Measurements from ENCODE around the gene MOB1A. TPM values are rescaled to one million over a fixed set of nuclear protein-coding genes. Genes with fewer than 3 reads are reported as not detected.
A peak's percentile ranks its signal among the peaks of the same experiment; 100 is the strongest.

MOB1A gene
- total RNA-seq = 100 to 1,000 TPM; 115 to 185 (median 133) TPM

- Histone ChIP-seq H3K27me3 (no peaks in the 10 kb centered on the region), H3K27ac (peak within 1 kb of the TSS; percentile 86 to 98 (median 90)), H3K36me3 (no peaks in the 10 kb centered on the region), H3K4me3 (peak within 1 kb of the TSS; percentile 78 to 83), H3K9me3 (no peaks in the 10 kb centered on the region), H3K4me1 (peaks cover 0 to 46% (median 14%) of the 10 kb centered on the region in 3 donors)
- WGBS, 2 donors (ENCODE audit: low coverage in 1 of 2) = 0 to 1% methylated on average over 21 to 32 of the region's 84 CpGs
- ATAC-seq = peak; percentile 98
- TF ChIP-seq CTCF (IDR thresholded peaks at IDR 0.05) (no peak), POLR2AphosphoS5 (IDR thresholded peaks at IDR 0.05) (peak; percentile 88), POLR2A (IDR thresholded peaks at IDR 0.05) (peak; percentile 84 to 89), EP300 (IDR thresholded peaks at IDR 0.05) (no peak)
Observed at GRCh38 chr2:74178211-74179062, at the start of gene MOB1A. TSS of gene MOB1A (minus strand) at chr2:74178879. CDS start at chr2:74178674, 205 bp downstream.

GRCh38 chr2:74227646-74228045 is 49.0 kb upstream of the MOB1A start:
- no peak for ATAC-seq
- H3K36me3 ChIP-seq = peaks cover 0 to 16% of the 10 kb centered on the region in 2 donors

DNA sequence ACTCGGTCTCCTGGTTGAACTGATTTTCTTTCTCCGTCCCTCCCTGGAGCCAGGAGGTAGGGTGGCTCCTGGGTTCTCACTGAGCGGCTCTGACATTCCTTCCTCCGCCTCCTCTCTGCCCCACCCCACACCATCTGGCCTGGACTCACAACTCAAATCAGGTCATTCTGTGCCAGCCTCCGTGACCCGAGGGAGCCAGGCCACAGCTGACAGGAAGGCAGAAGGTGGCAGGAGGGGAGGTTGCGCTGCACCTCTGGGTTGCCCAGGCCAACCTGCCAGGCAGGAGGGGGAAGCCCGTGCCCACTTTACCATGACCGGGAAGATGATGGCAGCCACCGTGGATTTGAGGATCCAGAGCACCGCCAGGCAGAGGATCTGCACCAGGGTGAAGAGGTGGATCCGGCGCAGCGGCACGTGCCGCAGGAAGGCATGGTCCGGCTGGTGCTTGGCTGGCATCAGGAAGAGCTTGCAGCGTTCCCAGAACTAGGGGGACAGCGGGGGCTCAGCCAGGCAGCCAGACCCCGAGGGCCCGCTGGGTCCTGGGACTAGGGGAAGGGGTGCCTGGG is 48.1 kb upstream of the MOB1A start:
- Histone ChIP-seq H3K27me3 (no peaks in the 10 kb centered on the region), H3K27ac (no peak overlapping the region), H3K36me3 (peaks cover 0 to 23% of the 10 kb centered on the region in 2 donors), H3K4me1 (peaks cover 0 to 18% (median 0%) of the 10 kb centered on the region in 3 donors), H3K4me3 (no peak overlapping the region), H3K9me3 (no peaks in the 10 kb centered on the region)
- no peak for ATAC-seq
- TF ChIP-seq POLR2AphosphoS5 (IDR thresholded peaks at IDR 0.05) (no peak), EP300 (IDR thresholded peaks at IDR 0.05) (no peak), POLR2A (IDR thresholded peaks at IDR 0.05) (no peak)
- WGBS, 2 donors (ENCODE audit: low coverage in 1 of 2) = 63 to 69% methylated on average over 4 to 9 of the region's 21 CpGs

More at GRCh38 chr2:74227646-74228045, 49.0 kb upstream of the MOB1A start:
- Histone ChIP-seq H3K9me3 (no peaks in the 10 kb centered on the region), H3K27ac (no peak overlapping the region), H3K4me1 (peaks cover 0 to 18% (median 0%) of the 10 kb centered on the region in 3 donors), H3K4me3 (no peak overlapping the region), H3K27me3 (no peaks in the 10 kb centered on the region)
- WGBS, 2 donors (ENCODE audit: low coverage in 1 of 2) = 100% methylated on average over 4 of the region's 5 CpGs; no CpG with 5 or more reads in 1 of the 2 donors
- TF ChIP-seq POLR2A (IDR thresholded peaks at IDR 0.05) = no peak
- no peak for TF ChIP-seq CTCF (IDR thresholded peaks at IDR 0.05)
- TF ChIP-seq EP300 (IDR thresholded peaks at IDR 0.05) = no peak
- no peak for TF ChIP-seq POLR2AphosphoS5 (IDR thresholded peaks at IDR 0.05)

- H3K36me3 ChIP-seq = peaks cover 0 to 22% of the 10 kb centered on the region in 2 donors
- no peak overlapping the region for H3K4me3 ChIP-seq
- 61 to 74% methylated on average over 3 to 4 of the region's 4 CpGs for WGBS, 2 donors (ENCODE audit: low coverage in 1 of 2)
- no peak overlapping the region for H3K27ac ChIP-seq
- H3K4me1 ChIP-seq = peaks cover 0 to 18% (median 0%) of the 10 kb centered on the region in 3 donors
- H3K9me3 ChIP-seq = no peaks in the 10 kb centered on the region
- H3K27me3 ChIP-seq = no peaks in the 10 kb centered on the region
- TF ChIP-seq POLR2A (IDR thresholded peaks at IDR 0.05) (no peak), POLR2AphosphoS5 (IDR thresholded peaks at IDR 0.05) (no peak), CTCF (IDR thresholded peaks at IDR 0.05) (no peak), EP300 (IDR thresholded peaks at IDR 0.05) (no peak)
- ATAC-seq = no peak
Observed at GRCh38 chr2:74225698-74226459, 47.2 kb upstream of the MOB1A start.
